GM18502 (cell line): Measurements from ENCODE around the gene APAF1.
"Not testable (repeated sequence)": the region's sequence is repeated elsewhere in the genome, so short reads cannot be mapped to it uniquely, and the experiment has no call there.

Experiments
- ATAC-seq: cut with Tn5 transposase; IDR thresholded peaks from one replicate; pipeline ENCODE4 v1.9.1; 2021; ENCODE audit warnings: mild to moderate bottlenecking; ENCODE audit not compliant: unreplicated experiment, poor library complexity

The APAF1 gene

DNA sequence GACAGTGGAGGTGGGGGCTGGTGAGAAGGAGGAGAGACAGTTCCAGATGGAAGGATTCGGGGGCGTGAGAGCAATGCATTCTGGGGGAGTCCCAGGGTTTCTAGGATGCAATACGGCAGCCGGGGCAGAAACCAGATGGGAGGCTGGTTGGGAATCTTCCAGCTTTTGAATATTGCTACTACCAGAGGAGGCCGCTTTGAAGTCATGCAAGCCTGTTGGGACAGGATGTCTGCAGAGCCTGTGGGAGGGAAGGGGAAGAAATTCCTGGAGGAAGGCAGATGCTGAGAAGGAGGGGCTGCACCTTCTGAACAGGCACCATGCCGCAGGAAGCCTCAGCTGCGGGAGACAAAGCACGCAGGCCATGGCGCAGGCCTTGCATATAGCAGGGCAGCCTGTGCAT, 105.4 kb downstream of the APAF1 start:
- ATAC-seq = no peak

DNA sequence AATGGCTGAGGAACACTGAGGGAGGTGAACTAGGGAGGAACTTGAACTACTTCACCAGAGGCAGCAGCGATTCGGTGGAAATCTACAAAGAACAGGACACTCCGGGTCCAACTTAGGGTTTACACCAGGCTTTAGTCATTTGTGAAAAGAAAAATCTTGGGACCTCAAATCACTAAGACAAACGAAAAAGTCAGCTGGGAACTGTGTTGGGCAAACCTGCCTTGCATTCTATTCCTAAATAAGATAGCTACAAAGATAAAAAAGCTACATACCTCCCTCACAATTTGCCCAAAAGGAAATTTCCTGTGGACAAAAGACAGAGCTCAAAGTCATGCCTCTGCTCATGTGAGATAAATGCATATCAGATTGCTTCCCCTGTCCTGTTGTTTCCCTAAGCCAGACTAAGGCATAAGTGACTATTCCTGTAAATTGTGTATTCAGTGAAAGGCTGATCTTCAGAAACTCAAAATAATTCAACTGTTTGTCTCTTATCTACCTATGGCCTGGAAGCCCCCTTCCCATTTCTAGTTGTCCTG, 106.6 kb downstream of the APAF1 start:
- no peak for ATAC-seq

DNA sequence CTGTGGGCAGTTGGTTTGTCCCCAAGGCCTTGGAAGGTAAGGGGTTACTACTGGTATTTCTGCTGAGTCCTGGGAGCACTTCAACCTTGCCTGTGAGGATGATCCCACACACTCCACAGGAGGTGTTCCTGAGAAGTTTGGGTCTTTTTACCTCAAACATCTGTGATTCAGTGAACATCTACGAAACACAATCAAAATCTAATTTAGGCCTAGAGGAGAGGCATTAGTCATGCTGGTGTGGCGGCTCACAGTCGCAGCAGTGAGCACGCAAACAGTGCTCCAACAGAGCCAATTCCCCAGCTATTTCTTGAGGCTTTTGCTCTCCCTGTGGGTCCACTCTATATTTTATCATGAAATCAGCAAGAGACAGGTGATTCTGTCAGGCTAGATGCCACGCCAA, 107.6 kb downstream of the APAF1 start:
- no peak for ATAC-seq

DNA sequence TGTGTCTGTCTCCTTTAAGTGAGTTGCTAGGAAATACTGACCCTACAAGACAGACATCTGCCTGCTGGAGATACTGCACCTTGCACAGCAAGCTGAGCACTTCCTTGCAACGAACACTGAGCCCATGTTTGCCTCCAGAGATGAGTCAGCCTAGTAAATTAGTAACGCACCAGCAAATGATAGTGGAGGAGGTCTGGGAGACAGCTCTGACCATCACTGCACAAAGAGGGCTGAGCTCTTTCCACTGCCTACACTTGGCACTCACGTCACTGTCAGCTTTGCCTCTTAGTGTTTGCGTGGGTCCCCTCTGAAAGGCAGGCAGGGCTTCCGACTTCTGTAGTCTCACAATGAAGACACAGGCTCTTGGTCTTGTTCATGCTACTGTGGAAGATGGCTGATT, 109.0 kb downstream of the APAF1 start:
- ATAC-seq = peak; percentile 99

DNA sequence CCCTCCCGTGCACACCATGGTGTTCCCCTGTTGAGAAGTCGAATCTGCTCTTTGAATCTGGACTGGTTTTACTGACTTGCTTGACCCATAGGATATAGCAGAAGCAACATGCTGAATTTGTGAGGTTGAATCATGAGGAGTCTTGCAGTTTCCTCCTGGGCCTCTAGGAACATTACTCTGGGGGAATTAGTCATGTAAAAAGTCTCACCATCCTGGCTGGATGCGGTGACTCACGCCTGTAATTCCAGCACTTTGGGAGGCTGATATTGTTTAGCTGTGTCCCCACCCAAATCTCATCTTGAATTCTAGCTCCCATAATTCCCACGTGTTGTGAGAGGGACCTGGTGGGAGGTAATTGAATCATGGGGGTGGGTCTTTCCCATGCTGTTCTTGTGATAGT, 110.8 kb downstream of the APAF1 start:
- ATAC-seq = not testable (repeated sequence)

DNA sequence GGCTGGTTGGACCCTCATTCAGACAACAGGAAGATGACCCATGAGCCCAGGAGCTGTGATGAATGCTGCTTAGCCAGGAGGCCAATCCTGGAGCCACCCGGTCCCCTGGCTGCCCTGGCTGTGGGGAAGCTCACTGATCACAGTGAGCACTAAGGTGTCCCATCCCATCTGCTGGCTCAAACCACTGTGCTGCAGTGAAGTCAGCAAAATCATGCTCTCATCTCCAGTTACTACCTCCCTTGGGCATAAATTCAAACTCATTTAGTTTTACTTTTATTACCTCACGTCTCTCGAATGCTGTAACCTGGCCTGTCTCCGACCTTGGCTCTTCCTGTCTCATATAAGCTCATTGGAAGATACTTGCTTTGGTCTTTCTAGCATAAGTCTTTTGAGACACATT, 112.4 kb downstream of the APAF1 start:
- no peak for ATAC-seq

DNA sequence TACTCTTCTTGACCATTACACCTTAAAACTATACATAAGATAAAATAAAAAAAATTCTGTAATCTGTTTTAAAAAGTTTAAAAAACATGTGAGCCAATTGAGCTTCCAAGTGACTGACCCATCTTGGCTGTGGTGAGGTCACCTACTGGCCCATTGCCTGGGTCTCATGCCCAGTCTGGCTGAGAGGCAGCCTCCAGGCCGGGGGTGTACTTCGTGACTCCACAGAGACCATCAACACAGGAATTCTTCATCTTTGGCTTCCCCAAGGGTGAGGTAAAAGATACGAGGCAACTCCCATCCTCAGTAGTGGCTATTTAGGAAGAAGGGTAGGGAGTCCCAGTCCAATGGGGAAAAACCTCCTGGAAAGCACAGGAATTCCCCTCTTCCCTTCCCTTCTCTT, 113.2 kb downstream of the APAF1 start:
- ATAC-seq = no peak

DNA sequence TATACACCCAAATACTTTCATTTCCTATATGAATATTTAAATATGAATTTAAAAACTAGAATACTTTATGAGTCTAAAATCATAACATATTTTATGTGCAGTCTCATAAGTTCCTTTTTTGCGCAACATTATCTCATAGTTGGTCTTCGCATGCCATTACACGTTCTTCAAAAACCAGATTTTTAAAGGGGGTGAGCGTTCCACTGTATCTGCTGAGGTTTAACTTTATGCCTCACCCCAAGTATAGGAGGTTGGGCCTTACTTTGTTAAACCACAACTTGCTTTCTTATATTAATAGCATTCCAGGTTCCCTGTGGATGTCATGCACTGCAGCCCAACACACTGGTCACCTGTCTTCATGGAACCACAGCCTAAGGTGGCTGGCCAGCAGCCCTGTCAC, 118.6 kb downstream of the APAF1 start:
- no peak for ATAC-seq

DNA sequence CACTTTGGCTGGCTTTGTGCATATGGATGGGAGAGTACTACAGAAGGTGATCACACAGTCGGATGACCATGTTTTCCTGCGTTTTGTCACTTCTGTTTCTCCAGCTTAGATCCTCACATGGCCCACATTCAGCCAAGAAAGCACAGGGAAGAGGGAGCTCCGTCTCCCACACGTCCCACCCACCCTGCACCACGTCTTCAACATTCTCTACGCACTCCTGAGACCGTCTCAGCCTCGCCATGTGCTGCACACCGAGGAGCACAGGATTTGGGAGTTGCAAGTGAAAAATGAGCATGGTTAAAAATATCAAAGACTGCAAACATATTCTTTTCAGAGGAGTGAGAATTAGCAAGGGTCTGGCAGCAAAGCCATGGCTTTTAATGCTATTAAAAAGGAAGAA, 122.2 kb downstream of the APAF1 start:
- ATAC-seq = no peak

DNA sequence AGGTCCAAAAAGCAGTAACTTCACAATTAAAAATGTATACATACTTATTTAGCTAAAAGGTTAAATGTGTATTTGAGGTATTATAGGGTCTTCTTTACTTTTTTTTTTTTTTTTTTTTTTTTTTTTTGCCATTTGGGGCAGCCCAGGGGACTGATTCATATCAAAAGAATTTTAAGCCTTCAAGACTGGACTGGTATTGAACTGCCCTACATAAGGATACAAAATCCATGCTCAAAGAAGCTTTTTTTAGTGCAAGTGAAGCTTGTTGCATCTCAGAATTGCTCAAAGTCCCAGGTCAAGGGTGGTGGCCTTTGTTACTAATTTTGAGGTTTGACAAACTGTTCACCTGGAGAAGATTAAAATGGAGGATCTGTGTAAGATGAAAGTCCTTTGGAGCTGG, 124.0 kb downstream of the APAF1 start:
- no peak for ATAC-seq

DNA sequence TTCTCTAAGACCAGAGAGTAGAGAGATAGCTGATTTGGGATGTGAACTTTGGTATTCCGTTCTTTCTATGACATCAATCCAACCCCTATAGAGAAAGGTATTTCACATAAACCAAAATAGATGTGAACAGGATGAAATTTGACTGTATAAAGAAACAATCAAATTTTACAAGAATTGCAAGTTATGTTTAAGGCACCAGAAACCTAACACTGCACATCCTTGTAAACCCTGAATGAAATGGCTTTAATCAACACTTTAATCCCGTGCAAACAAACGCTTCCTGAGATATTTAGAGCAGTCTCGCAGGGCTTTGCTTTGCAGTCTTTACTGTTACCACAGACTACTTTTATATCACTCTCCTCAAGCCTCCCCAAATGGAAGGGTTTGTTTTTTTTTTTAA, 125.1 kb downstream of the APAF1 start:
- ATAC-seq = no peak

DNA sequence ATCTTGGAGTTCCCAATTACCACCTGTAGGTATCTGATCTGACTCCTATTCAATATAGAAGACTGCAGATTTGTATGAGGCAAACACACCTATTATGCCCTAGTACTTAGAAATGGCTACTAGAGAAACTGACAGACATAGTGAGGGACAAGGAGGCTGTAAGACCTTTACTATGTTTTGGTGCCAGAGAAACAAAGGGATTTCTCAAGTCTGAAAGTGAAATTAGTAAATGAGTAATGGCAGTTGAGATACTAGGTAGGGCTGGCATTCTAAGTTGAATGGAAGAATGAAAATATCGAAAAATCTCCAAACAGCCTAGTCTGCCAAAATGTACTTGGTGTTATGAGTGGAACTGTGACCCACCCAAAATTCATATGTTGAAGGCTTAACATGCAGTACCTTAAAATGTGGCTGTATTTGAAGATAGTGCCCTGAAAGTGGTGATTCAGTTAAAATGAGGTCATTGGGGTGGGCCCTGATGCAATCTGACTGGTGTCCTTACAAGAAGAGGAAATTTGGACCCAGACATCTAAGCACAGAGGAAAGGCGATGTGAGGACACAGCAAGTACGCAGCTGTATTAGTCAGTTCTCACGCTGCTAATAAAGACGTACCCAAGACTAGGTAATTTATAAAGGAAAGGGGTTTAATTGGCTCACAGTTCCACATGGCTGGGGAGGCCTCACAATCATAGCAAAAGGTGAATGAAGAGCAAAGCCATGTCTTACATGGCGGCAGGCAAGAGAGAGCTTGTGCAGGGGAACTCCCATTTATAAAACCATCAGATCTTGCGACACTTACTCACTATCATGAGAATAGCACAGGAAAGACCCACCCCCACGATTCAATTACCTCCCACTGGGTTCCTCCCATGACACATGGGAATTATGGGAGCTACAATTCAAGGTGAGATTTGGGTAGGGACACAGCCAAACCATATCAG, 127.0 kb downstream of the APAF1 start:
- no peak for ATAC-seq

DNA sequence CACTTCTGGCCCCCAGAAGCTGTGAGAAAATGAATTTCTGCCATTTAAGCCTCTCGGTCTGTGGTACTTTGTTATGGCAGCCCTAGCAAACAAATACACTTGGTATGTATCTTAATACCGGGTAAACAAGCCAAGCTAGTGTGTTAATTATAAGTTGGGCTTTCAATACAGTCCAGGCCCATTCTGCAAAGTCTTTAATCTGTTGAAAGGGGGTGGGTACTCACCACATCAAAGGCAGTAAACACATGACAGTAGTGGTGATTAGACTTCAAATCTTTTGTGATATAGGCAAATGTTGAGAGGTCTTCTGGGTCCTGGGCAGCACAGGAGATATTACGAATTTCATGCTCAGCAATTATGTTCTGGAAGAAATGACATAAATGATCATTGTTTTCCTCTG, 127.7 kb downstream of the APAF1 start:
- no peak for ATAC-seq

DNA sequence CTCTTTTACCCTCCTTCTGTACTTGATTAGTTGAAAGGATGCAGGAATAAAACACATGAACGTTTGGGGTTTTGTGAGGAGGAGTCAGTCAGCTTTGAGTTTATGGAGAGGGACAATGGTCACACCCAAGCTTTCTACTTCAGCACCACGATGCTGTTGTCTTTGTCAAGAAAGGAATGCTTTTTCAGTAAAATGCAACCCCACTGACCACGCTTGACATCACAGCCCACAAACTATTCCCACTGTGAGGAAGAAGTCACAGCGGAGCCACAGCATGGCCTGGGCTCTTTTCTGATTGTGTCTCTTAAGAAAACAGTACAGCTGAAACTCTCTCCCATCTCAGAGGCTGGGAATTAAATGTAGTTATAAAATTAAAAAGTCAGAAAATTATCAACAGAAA, 135.2 kb downstream of the APAF1 start:
- no peak for ATAC-seq

DNA sequence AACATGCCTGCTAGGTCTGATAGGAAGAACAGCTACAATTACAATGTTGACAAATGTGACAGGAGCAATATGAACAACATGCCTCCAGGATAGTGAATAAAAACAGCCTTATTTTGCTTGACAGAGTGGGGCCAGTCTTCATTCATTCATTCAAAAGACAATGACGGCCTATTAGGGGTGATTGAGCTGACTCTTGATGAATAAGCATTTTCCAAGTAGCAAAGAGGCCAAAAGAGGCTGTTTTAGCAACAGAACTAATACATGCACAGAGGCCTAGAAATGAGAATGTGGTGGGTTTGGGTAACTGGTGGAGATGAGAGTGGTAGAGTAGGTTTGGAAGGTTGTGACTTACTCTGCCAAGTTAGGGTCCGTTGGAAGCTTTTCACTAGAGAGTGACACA, 138.3 kb downstream of the APAF1 start:
- no peak for ATAC-seq
